Fibroblast of lung (primary cell): ENCODE results near the gene TFF2.

ENCODE experiments used
- EZH2 ChIP-seq: IDR thresholded peaks from 2 replicates; pipeline ENCODE4 v1.5.1; 2012; ENCODE audit warnings: low read length, control low read depth, mild to moderate bottlenecking; ENCODE audit errors: missing control alignments
- TF ChIP-seq, protein P1 (sequence below), 2 donors: IDR thresholded peaks in 1 of 2; conservative IDR thresholded peaks in 1 of 2; 1 replicate in 1 of 2; 2 replicates in 1 of 2; pipeline ENCODE4 v1.5.1; 2011 to 2012; ENCODE audit warnings: low read length in 2 of 2, control low read depth in 1 of 2, inconsistent platforms in 1 of 2, low read depth in 1 of 2, mild to moderate bottlenecking in 1 of 2

DNA sequence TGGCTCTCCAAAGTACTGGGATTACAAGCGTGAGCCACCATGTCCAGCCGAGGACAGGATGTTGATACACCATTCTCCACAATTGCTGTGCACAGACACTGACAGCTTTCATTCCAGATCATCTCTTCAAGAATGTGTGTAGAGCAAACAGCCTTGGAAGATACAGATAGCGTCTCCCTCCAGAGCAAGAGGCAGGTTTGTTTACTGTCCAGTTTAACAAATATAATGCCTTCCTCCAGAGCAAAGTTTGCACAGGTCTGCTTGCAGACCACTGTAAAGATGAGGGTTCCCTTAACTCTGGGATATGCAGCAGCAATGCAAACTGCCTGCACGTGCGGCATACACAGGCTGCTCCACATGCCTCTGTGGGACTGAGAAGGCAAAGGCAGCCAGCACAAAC lies 40.5 kb upstream of the TFF2 start:
- TF ChIP-seq, protein P1, sequence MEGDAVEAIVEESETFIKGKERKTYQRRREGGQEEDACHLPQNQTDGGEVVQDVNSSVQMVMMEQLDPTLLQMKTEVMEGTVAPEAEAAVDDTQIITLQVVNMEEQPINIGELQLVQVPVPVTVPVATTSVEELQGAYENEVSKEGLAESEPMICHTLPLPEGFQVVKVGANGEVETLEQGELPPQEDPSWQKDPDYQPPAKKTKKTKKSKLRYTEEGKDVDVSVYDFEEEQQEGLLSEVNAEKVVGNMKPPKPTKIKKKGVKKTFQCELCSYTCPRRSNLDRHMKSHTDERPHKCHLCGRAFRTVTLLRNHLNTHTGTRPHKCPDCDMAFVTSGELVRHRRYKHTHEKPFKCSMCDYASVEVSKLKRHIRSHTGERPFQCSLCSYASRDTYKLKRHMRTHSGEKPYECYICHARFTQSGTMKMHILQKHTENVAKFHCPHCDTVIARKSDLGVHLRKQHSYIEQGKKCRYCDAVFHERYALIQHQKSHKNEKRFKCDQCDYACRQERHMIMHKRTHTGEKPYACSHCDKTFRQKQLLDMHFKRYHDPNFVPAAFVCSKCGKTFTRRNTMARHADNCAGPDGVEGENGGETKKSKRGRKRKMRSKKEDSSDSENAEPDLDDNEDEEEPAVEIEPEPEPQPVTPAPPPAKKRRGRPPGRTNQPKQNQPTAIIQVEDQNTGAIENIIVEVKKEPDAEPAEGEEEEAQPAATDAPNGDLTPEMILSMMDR (conservative IDR thresholded peaks at IDR 0.05 in 1 of 2, IDR thresholded peaks at IDR 0.05 in 1 of 2; ENCODE audit: low read depth in 1 of 2, low read length in 2 of 2): no peak
- no peak for TF ChIP-seq EZH2
